GM23338 (cell line): Measurements from ENCODE around the gene TMEM191C.
"Not testable (repeated sequence)": the region's sequence is repeated elsewhere in the genome, so short reads cannot be mapped to it uniquely, and the experiment has no call there.

Source experiments
- CTCF ChIP-seq, 2 experiments: fragments of 200-600 bp in 1 of 2; sonication (generic) in 1 of 2; conservative IDR thresholded peaks; 2 replicates each; pipeline versions ENCODE4 v1.5.1 to v1.6.1; 2016 to 2017; ENCODE audit warnings: antibody characterized with exemption in 2 of 2, low read depth in 2 of 2, mild to moderate bottlenecking in 2 of 2, moderate library complexity in 1 of 2
- EZH2 ChIP-seq: fragments of 200-600 bp; sonication (generic); IDR thresholded peaks from one replicate; pipeline ENCODE4 v1.8.0; 2017; ENCODE audit warnings: antibody characterized with exemption, mild to moderate bottlenecking, low read depth; ENCODE audit not compliant: unreplicated experiment
- EZH2phosphoT487 ChIP-seq: fragments of 200-600 bp; sonication (generic); IDR thresholded peaks from one replicate; pipeline ENCODE4 v1.8.1; 2018; ENCODE audit warnings: antibody characterized with exemption; ENCODE audit not compliant: unreplicated experiment
- POLR2AphosphoS5 ChIP-seq: IDR thresholded peaks from 2 replicates; pipeline ENCODE4 v1.6.1; 2016; ENCODE audit warnings: antibody characterized with exemption, low read depth
- STAT1 ChIP-seq: IDR thresholded peaks from one replicate; pipeline ENCODE4 v1.6.1; 2016; ENCODE audit warnings: antibody characterized with exemption; ENCODE audit not compliant: unreplicated experiment
- TF ChIP-seq, protein P1 (sequence below): IDR thresholded peaks from 2 replicates; pipeline ENCODE4 v1.6.1; 2016; ENCODE audit warnings: antibody characterized with exemption

- TF ChIP-seq EZH2; POLR2AphosphoS5; CTCF (conservative IDR thresholded peaks at IDR 0.05; ENCODE audit: low read depth in 2 of 2); EZH2phosphoT487; STAT1: not testable (repeated sequence)
- TF ChIP-seq, protein P1, sequence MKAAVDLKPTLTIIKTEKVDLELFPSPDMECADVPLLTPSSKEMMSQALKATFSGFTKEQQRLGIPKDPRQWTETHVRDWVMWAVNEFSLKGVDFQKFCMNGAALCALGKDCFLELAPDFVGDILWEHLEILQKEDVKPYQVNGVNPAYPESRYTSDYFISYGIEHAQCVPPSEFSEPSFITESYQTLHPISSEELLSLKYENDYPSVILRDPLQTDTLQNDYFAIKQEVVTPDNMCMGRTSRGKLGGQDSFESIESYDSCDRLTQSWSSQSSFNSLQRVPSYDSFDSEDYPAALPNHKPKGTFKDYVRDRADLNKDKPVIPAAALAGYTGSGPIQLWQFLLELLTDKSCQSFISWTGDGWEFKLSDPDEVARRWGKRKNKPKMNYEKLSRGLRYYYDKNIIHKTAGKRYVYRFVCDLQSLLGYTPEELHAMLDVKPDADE = not testable (repeated sequence)
Measured at GRCh38 chr22:21417853-21418252, 49.3 kb upstream of the TMEM191C start.
